Measurements from ENCODE around the gene TNRC18. TPM values are rescaled to one million over a fixed set of nuclear protein-coding genes. Genes with fewer than 3 reads are reported as not detected.

Gene TNRC18
- total RNA-seq, 2 experiments from 2014 or later: 43.8 to 44.2 TPM

GRCh38 chr7:5442757-5443305 lies 19.2 kb upstream of the TNRC18 start:
- Mint-ChIP-seq H3K4me3 (no peak overlapping the region), H3K9me3 (no peaks in the 10 kb centered on the region), H3K27ac (no peak overlapping the region), H3K36me3 (ENCODE audit: low read depth) (peaks cover 2% of the 10 kb centered on the region), H3K27me3 (no peaks in the 10 kb centered on the region), H3K4me1 (ENCODE audit: low read depth) (no peaks in the 10 kb centered on the region)
- ATAC-seq (no peak), DNase-seq (no peak)
- ChIA-PET CTCF (no interaction called here), POLR2A (interaction anchor here (0.7 kb wide), 1 partner anchor 25 kb away, joined by 3 read pairs; no protein-coding TSS in a partner anchor)
- intact Hi-C loops (cut with micrococcal nuclease): no loop called here
- TF ChIP-seq CTCF (IDR thresholded peaks at IDR 0.05): no peak

- CTCF ChIA-PET: no interaction called here
- Mint-ChIP-seq H3K4me3 (no peak overlapping the region), H3K27ac (no peak overlapping the region), H3K4me1 (ENCODE audit: low read depth) (no peaks in the 10 kb centered on the region), H3K27me3 (no peaks in the 10 kb centered on the region), H3K36me3 (ENCODE audit: low read depth) (peaks cover 8% of the 10 kb centered on the region), H3K9me3 (peaks cover 5% of the 10 kb centered on the region)
- POLR2A ChIA-PET: interaction anchor here (0.7 kb wide), 1 partner anchor 24 kb away, joined by 3 read pairs; no protein-coding TSS in a partner anchor
- DNase-seq (no peak), ATAC-seq (no peak)
- no peak for TF ChIP-seq CTCF (IDR thresholded peaks at IDR 0.05)
- intact Hi-C loops (cut with micrococcal nuclease): no loop called here
These were observed 18.3 kb upstream of the TNRC18 start for GRCh38 chr7:5441840-5442503.

- ATAC-seq (no peak), DNase-seq (no peak)
- intact Hi-C loops (cut with micrococcal nuclease): no loop called here
- Mint-ChIP-seq H3K36me3 (ENCODE audit: low read depth) (peaks cover 8% of the 10 kb centered on the region), H3K27ac (no peak overlapping the region), H3K4me1 (ENCODE audit: low read depth) (no peaks in the 10 kb centered on the region), H3K9me3 (peaks cover 5% of the 10 kb centered on the region), H3K27me3 (no peaks in the 10 kb centered on the region), H3K4me3 (no peak overlapping the region)
- CTCF ChIA-PET: no interaction called here
- POLR2A ChIA-PET: no interaction called here
- no peak for TF ChIP-seq CTCF (IDR thresholded peaks at IDR 0.05)
These were observed 16.2 kb upstream of the TNRC18 start for GRCh38 chr7:5439572-5440496.

- Mint-ChIP-seq H3K4me3 (no peak overlapping the region), H3K27ac (no peak overlapping the region), H3K9me3 (peaks cover 5% of the 10 kb centered on the region), H3K27me3 (peaks cover 2% of the 10 kb centered on the region), H3K36me3 (ENCODE audit: low read depth) (peaks cover 8% of the 10 kb centered on the region), H3K4me1 (ENCODE audit: low read depth) (no peaks in the 10 kb centered on the region)
- ATAC-seq: no peak
- no peak for TF ChIP-seq CTCF (IDR thresholded peaks at IDR 0.05)
- CTCF ChIA-PET: interaction anchor here (1.0 kb wide), 1 partner anchor 73 kb away, joined by 3 read pairs; no protein-coding TSS in a partner anchor
- POLR2A ChIA-PET: no interaction called here
- no peak for DNase-seq
- intact Hi-C loops (cut with micrococcal nuclease): no loop called here
These were observed 15.6 kb upstream of the TNRC18 start for GRCh38 chr7:5439209-5439571.

- Mint-ChIP-seq H3K36me3 (ENCODE audit: low read depth) (peaks cover 13% of the 10 kb centered on the region), H3K9me3 (peaks cover 10% of the 10 kb centered on the region), H3K4me1 (ENCODE audit: low read depth) (no peaks in the 10 kb centered on the region), H3K27me3 (peaks cover 7% of the 10 kb centered on the region), H3K4me3 (no peak overlapping the region), H3K27ac (no peak overlapping the region)
- POLR2A ChIA-PET: no interaction called here
- CTCF ChIA-PET: no interaction called here
- intact Hi-C loops (cut with micrococcal nuclease): no loop called here
- ATAC-seq (no peak), DNase-seq (no peak)
- no peak for TF ChIP-seq CTCF (IDR thresholded peaks at IDR 0.05)
These were observed 14.4 kb upstream of the TNRC18 start for GRCh38 chr7:5437987-5438386.
